NCI-H2196 (cell line): ENCODE data around the gene KHK.

Experiments used
- DNase-seq: peaks from one replicate; lab custom pipeline; 2025; ENCODE audit not compliant: unreplicated experiment; lab: John Stamatoyannopoulos, UW

Gene KHK

GRCh38 chr2:27126252-27126710 lies 39.7 kb downstream of the KHK start:
- DNase-seq, result no peak

GRCh38 chr2:27127883-27128667 lies 41.5 kb downstream of the KHK start:
- no peak for DNase-seq

GRCh38 chr2:27128668-27129571 lies 42.3 kb downstream of the KHK start:
- DNase-seq, result no peak

- DNase-seq, result no peak
Measured at GRCh38 chr2:27130396-27130795, 43.8 kb downstream of the KHK start.

- DNase-seq, result no peak
Measured at GRCh38 chr2:27131429-27131828, 44.9 kb downstream of the KHK start.

GRCh38 chr2:27133195-27133875 lies 46.8 kb downstream of the KHK start:
- DNase-seq, result no peak

GRCh38 chr2:27133905-27134780 lies 47.6 kb downstream of the KHK start, which contains the start of gene PREB:
PREB (minus strand) TSS chr2:27134636; CDS start chr2:27134421, 215 bp downstream.
- peak; percentile 100 for DNase-seq

- DNase-seq, result no peak
Measured at GRCh38 chr2:27134781-27135477, 48.4 kb downstream of the KHK start.

- DNase-seq, result no peak
Measured at GRCh38 chr2:27135478-27135955, 48.9 kb downstream of the KHK start.

GRCh38 chr2:27136751-27137150 lies 50.2 kb downstream of the KHK start:
- DNase-seq, result no peak

GRCh38 chr2:27137322-27137935 lies 50.9 kb downstream of the KHK start:
- no peak for DNase-seq

GRCh38 chr2:27138111-27138510 lies 51.5 kb downstream of the KHK start:
- DNase-seq, result no peak

GRCh38 chr2:27139310-27139709 lies 52.7 kb downstream of the KHK start, which contains the start of gene PRR30:
PRR30 (minus strand) TSS chr2:27139410; CDS start chr2:27138329, 1,081 bp downstream.
- no peak for DNase-seq

GRCh38 chr2:27143285-27143684 lies 56.7 kb downstream of the KHK start:
- DNase-seq, result no peak

- DNase-seq, result no peak
Measured at GRCh38 chr2:27145682-27146081, 59.1 kb downstream of the KHK start.

- DNase-seq, result no peak
Measured at GRCh38 chr2:27147935-27148334, 61.4 kb downstream of the KHK start.

- no peak for DNase-seq
Measured at GRCh38 chr2:27148801-27149439, 62.3 kb downstream of the KHK start, which contains the start of gene TCF23. TCF23 (plus strand) TSS chr2:27149004; CDS start chr2:27149134, 130 bp downstream.
